Activated gamma-delta T cell treated with anti-CD3 and anti-CD28 coated beads, Interleukin-2, amount 50 U/mL, for 16 hours (primary cell): ENCODE measurements around the gene CNTROB.

Experiments used
- DNase-seq: peaks from one replicate; pipeline ENCODE4 v3.0.0-alpha.2; 2020; ENCODE audit warnings: low read depth

The CNTROB gene

GRCh38 chr17:7931709-7932482 is at the start of gene CNTROB, which contains the start of gene TRAPPC1:
Gene CNTROB (plus strand): TSS chr17:7932206. CDS start chr17:7933080, 874 bp downstream.
Gene TRAPPC1 (minus strand): TSS chr17:7931946. CDS start chr17:7931829, 117 bp downstream.
- peak; percentile 99 for DNase-seq

- DNase-seq: no peak
These were observed 49.4 kb upstream of the CNTROB start for GRCh38 chr17:7882629-7883028.

GRCh38 chr17:7883781-7884386 is 48.1 kb upstream of the CNTROB start:
- no peak for DNase-seq

GRCh38 chr17:7884581-7885366 is 47.2 kb upstream of the CNTROB start:
- peak; percentile 15 for DNase-seq

GRCh38 chr17:7885367-7886226 is 46.4 kb upstream of the CNTROB start:
- peak; percentile 18 for DNase-seq

- DNase-seq: peak; percentile 36
These were observed 45.6 kb upstream of the CNTROB start for GRCh38 chr17:7886227-7887037.

- DNase-seq: no peak
These were observed 44.9 kb upstream of the CNTROB start for GRCh38 chr17:7887038-7887481.

GRCh38 chr17:7887482-7888183 is 44.4 kb upstream of the CNTROB start:
- peak; percentile 79 for DNase-seq

- DNase-seq: no peak
These were observed 43.7 kb upstream of the CNTROB start, which contains the start of gene CHD3 for GRCh38 chr17:7888184-7888920. Gene CHD3 (plus strand): TSS chr17:7888789. CDS start chr17:7889001, 212 bp downstream.

GRCh38 chr17:7889166-7889955 is 42.6 kb upstream of the CNTROB start:
- DNase-seq: peak; percentile 10

GRCh38 chr17:7893187-7893880 is 38.7 kb upstream of the CNTROB start:
- no peak for DNase-seq

- no peak for DNase-seq
These were observed 37.8 kb upstream of the CNTROB start for GRCh38 chr17:7894226-7894625.

GRCh38 chr17:7894866-7895265 is 37.1 kb upstream of the CNTROB start:
- DNase-seq: no peak

- no peak for DNase-seq
These were observed 34.9 kb upstream of the CNTROB start for GRCh38 chr17:7897090-7897489.

- no peak for DNase-seq
These were observed 34.2 kb upstream of the CNTROB start for GRCh38 chr17:7897773-7898172.

- DNase-seq: no peak
These were observed 28.6 kb upstream of the CNTROB start for GRCh38 chr17:7903154-7904103.

GRCh38 chr17:7909089-7909488 is 22.9 kb upstream of the CNTROB start:
- no peak for DNase-seq
